Central memory CD8-positive, alpha-beta T cell (primary cell): ENCODE data around the gene GPBAR1.
A peak's percentile ranks its signal among the peaks of the same experiment; 100 is the strongest.

Experiments
- ATAC-seq: fragments of 150-1000 bp; cut with Tn5 transposase; replicated peaks from 2 replicates; pipeline ENCODE4 v1.10.0; 2022; ENCODE audit warnings: mild to moderate bottlenecking, moderate FRiP score, moderate number of reproducible peaks; ENCODE audit not compliant: poor library complexity, severe bottlenecking; ENCODE audit errors: extremely low read depth
- DNase-seq, 2 donors: peaks; one replicate each; pipeline ENCODE4 v3.0.0; 2021; ENCODE audit warnings: low spot score in 2 of 2
- H3K27ac Mint-ChIP-seq: one replicate; pipeline ENCODE4 v1.8.0; 2022; ENCODE audit warnings: low read depth, mild to moderate bottlenecking, moderate library complexity, mixed read lengths
- H3K27me3 Mint-ChIP-seq: one replicate; pipeline ENCODE4 v1.8.0; 2022; ENCODE audit warnings: mixed read lengths
- H3K36me3 Mint-ChIP-seq: one replicate; pipeline ENCODE4 v1.8.0; 2022; ENCODE audit warnings: mild to moderate bottlenecking, moderate library complexity, mixed read lengths; ENCODE audit not compliant: insufficient read depth
- H3K4me1 Mint-ChIP-seq: one replicate; pipeline ENCODE4 v1.8.0; 2022; ENCODE audit warnings: mixed read lengths
- H3K4me3 Mint-ChIP-seq: one replicate; pipeline ENCODE4 v1.8.0; 2022; ENCODE audit warnings: mild to moderate bottlenecking, moderate library complexity, mixed read lengths
- H3K9me3 Mint-ChIP-seq: one replicate; pipeline ENCODE4 v1.8.0; 2022; ENCODE audit warnings: mixed read lengths

The GPBAR1 gene

GRCh38 chr2:218252509-218253231 lies 8.1 kb upstream of the GPBAR1 start:
- no peak for ATAC-seq
- no peaks in the 10 kb centered on the region for H3K9me3 Mint-ChIP-seq
- peaks cover 98% of the 10 kb centered on the region for H3K36me3 Mint-ChIP-seq
- peaks cover 5% of the 10 kb centered on the region for H3K4me1 Mint-ChIP-seq
- H3K27ac Mint-ChIP-seq: no peak overlapping the region
- H3K4me3 Mint-ChIP-seq: no peak overlapping the region
- no peaks in the 10 kb centered on the region for H3K27me3 Mint-ChIP-seq
- no peak for DNase-seq

- no peak for ATAC-seq
Measured at GRCh38 chr2:218253232-218253625, 7.6 kb upstream of the GPBAR1 start.

GRCh38 chr2:218255446-218255845 lies 5.4 kb upstream of the GPBAR1 start:
- peaks cover 76% of the 10 kb centered on the region for H3K36me3 Mint-ChIP-seq
- no peak overlapping the region for H3K27ac Mint-ChIP-seq
- H3K4me1 Mint-ChIP-seq: peaks cover 7% of the 10 kb centered on the region
- no peaks in the 10 kb centered on the region for H3K27me3 Mint-ChIP-seq
- H3K4me3 Mint-ChIP-seq: no peak overlapping the region
- ATAC-seq (no peak), DNase-seq (no peak)
- no peaks in the 10 kb centered on the region for H3K9me3 Mint-ChIP-seq

More at GRCh38 chr2:218253232-218253625, 7.6 kb upstream of the GPBAR1 start:
- DNase-seq: no peak
- H3K4me1 Mint-ChIP-seq: peaks cover 7% of the 10 kb centered on the region
- peaks cover 92% of the 10 kb centered on the region for H3K36me3 Mint-ChIP-seq
- H3K27me3 Mint-ChIP-seq: no peaks in the 10 kb centered on the region
- H3K4me3 Mint-ChIP-seq: no peak overlapping the region
- H3K9me3 Mint-ChIP-seq: no peaks in the 10 kb centered on the region
- H3K27ac Mint-ChIP-seq: no peak overlapping the region

GRCh38 chr2:218256612-218257350 lies 4.0 kb upstream of the GPBAR1 start:
- no peak for ATAC-seq
- Mint-ChIP-seq H3K9me3 (no peaks in the 10 kb centered on the region), H3K27me3 (no peaks in the 10 kb centered on the region), H3K36me3 (peaks cover 65% of the 10 kb centered on the region), H3K27ac (no peak overlapping the region), H3K4me3 (no peak overlapping the region), H3K4me1 (peaks cover 7% of the 10 kb centered on the region)
- DNase-seq: no peak

- ATAC-seq (peak; percentile 77), DNase-seq (peak; percentile 55 to 60)
- Mint-ChIP-seq H3K36me3 (peaks cover 59% of the 10 kb centered on the region), H3K27me3 (no peaks in the 10 kb centered on the region), H3K9me3 (no peaks in the 10 kb centered on the region), H3K4me3 (peak overlapping the region; percentile 44), H3K27ac (peak overlapping the region; percentile 53), H3K4me1 (peaks cover 7% of the 10 kb centered on the region)
Measured at GRCh38 chr2:218257390-218257981, 3.3 kb upstream of the GPBAR1 start.

GRCh38 chr2:218259099-218259961 lies 1.5 kb upstream of the GPBAR1 start:
- Mint-ChIP-seq H3K27me3 (no peaks in the 10 kb centered on the region), H3K4me1 (peaks cover 20% of the 10 kb centered on the region), H3K4me3 (no peak overlapping the region), H3K9me3 (no peaks in the 10 kb centered on the region), H3K36me3 (peaks cover 44% of the 10 kb centered on the region), H3K27ac (peak overlapping the region; percentile 62)
- DNase-seq (no peak), ATAC-seq (no peak)

GRCh38 chr2:218260166-218260565 lies 649 bp upstream of the GPBAR1 start:
- DNase-seq (no peak), ATAC-seq (no peak)
- Mint-ChIP-seq H3K9me3 (no peaks in the 10 kb centered on the region), H3K27ac (no peak overlapping the region), H3K4me1 (peaks cover 24% of the 10 kb centered on the region), H3K4me3 (no peak overlapping the region), H3K27me3 (no peaks in the 10 kb centered on the region), H3K36me3 (peaks cover 36% of the 10 kb centered on the region)

- H3K36me3 Mint-ChIP-seq: peaks cover 27% of the 10 kb centered on the region
- DNase-seq (no peak), ATAC-seq (no peak)
- peaks cover 36% of the 10 kb centered on the region for H3K4me1 Mint-ChIP-seq
- no peak overlapping the region for H3K27ac Mint-ChIP-seq
- no peaks in the 10 kb centered on the region for H3K9me3 Mint-ChIP-seq
- H3K27me3 Mint-ChIP-seq: no peaks in the 10 kb centered on the region
- no peak overlapping the region for H3K4me3 Mint-ChIP-seq
Measured at GRCh38 chr2:218261423-218262236, 815 bp downstream of the GPBAR1 start.

- Mint-ChIP-seq H3K27me3 (no peaks in the 10 kb centered on the region), H3K4me1 (peaks cover 41% of the 10 kb centered on the region), H3K27ac (no peak overlapping the region), H3K36me3 (peaks cover 23% of the 10 kb centered on the region), H3K9me3 (no peaks in the 10 kb centered on the region), H3K4me3 (no peak overlapping the region)
- DNase-seq: no peak
- ATAC-seq: no peak
Measured at GRCh38 chr2:218262237-218262600, 1.4 kb downstream of the GPBAR1 start.

- Mint-ChIP-seq H3K27ac (no peak overlapping the region), H3K4me1 (peaks cover 41% of the 10 kb centered on the region), H3K4me3 (no peak overlapping the region), H3K9me3 (no peaks in the 10 kb centered on the region), H3K27me3 (no peaks in the 10 kb centered on the region), H3K36me3 (peaks cover 23% of the 10 kb centered on the region)
- no peak for ATAC-seq
- no peak for DNase-seq
Measured at GRCh38 chr2:218262631-218263586, 2.1 kb downstream of the GPBAR1 start.
